ENCODE results near the gene SEC14L3.
"Not testable (repeated sequence)": the region's sequence is repeated elsewhere in the genome, so short reads cannot be mapped to it uniquely, and the experiment has no call there.

SEC14L3 gene

DNA sequence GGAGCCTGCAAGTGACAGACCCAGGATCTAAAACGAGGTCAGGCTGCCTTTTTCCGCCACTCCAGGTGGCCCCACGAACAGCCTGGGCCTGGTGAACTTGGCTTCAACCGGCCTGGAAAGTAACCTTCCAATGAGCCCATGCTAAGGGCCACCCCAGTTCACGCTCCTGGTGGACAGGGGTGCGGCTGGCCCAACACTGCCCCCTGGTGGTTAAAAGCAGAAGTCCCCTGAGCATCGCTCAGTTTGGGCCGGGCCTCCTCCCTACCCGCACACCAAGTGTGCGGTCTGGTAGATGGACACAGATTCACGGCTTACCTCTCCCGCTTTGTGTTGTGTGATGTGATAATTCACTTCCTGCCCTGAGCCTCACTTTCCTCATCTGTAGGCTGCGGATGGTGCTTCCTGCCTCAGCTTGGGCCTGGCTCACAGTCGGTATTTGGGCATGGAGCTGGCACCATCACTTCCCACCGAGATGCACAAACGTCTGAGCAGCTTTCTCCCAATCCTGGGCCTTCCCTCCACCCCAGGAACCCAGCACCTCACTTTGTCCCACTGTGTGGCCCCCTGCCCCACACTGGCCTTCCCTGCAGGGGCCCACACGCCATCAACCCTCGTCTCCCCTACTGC is 13.7 kb upstream of the SEC14L3 start:
- no peak for DNase-seq

DNA sequence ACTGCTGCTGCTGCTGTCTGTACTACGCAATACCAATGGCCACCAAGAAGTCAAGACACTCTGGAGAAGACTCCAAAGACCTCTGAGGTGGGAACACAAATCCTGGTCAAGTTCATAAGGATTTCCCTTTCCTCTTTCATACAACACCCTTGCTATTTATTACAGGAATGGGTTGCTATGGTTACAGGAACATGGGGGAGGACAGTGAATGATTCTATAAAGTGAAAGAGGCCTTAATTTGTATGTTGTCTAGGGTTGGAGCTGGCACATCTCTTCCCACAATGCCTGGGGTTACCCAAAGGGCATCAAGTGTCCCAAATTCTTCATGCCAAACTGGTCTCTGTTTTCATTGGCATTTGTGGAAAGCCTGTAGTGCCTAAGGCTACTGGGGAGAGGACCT is 11.4 kb upstream of the SEC14L3 start:
- no peak for DNase-seq

DNA sequence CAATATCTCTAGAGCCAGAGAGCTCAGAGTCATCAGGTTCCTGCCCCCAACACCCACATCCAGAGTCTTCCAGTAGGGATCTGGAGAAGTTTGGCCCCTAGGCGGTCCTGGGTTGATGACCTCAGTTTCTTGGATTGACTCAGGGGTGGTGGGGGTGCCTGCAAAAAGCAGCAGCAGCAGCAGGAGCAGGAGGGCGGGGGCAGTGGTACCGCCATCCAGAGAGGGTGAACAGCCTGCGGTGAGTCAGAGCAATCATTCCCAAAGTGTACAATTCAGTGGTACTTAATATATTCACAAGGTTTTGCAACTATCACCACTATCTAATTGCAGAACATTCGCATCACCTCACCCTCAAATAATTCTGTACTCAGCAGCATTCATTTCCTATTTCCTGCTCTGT is 9.9 kb upstream of the SEC14L3 start:
- no peak for DNase-seq

DNA sequence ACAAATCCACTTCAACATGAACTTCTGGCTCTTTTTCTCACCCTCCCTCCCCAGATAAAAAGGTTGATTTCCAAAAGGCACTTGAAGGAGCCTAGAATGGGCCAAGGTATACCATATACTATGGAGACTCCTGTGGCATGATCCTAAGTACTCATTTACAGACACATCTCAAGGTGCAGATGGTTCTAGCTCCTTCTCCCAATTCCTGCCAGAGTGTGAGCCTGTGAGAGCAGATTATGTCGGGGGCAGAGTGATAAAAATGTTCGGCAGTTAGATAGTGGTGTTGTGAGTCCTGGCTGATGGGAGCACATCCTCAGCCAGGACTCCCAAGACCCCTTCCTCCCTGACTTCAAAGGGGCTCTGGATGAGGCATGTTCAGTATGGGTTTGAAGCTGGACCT is 8.2 kb upstream of the SEC14L3 start:
- no peak for DNase-seq

DNA sequence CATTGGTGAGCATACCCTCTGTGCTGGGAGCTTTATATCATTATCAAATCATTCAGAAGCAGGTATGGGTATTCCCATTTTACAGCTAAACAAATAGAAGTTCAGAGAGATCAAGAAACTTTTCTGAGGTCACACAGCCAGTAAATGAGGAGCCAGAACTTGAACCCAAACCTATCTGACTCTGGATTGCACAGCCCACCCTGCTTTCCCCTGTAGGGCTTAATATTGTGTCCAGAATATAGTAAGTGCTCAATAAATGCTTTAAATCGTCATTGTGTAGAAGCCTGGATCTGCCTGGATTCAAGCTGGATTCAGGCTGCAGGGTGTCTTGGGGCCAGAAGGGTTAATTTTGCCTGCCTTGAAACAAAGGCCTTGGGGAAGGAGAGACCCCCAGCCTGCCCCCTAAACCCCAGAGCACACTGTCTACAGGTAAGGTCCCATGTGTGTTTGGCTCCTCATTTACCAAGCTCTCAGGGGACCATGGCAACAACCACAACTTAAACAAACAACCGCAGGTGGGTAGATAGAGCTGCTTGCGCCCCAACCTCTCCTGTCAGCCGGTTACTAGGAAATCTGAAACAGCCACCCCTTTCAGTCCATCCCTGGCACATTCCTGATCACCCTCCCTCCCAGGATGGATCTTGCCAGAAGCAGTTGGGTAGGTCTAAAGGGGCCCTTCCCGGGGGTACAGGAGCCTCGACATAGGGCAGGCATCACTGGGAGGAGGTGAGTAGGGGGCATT is 3.0 kb upstream of the SEC14L3 start:
- DNase-seq: no peak

DNA sequence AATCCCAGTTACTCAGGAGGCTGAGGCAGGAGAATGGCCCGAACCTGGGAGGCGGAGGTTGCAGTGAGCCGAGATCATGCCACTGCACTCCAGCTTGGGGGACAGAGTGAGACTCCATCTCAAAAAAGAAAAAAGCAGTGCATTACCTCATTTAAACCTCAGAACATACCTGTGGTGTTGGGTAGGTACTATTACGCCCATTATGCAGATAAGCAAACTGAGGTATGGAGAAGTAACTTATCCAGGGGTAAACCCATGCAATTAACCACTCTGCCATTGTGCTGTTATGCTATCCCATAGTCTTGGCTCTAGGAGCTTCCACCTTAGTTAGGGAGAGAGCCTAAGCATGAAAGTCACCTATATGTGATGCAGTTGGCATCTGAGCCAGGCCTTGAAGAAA is 2.3 kb upstream of the SEC14L3 start:
- DNase-seq: no peak

DNA sequence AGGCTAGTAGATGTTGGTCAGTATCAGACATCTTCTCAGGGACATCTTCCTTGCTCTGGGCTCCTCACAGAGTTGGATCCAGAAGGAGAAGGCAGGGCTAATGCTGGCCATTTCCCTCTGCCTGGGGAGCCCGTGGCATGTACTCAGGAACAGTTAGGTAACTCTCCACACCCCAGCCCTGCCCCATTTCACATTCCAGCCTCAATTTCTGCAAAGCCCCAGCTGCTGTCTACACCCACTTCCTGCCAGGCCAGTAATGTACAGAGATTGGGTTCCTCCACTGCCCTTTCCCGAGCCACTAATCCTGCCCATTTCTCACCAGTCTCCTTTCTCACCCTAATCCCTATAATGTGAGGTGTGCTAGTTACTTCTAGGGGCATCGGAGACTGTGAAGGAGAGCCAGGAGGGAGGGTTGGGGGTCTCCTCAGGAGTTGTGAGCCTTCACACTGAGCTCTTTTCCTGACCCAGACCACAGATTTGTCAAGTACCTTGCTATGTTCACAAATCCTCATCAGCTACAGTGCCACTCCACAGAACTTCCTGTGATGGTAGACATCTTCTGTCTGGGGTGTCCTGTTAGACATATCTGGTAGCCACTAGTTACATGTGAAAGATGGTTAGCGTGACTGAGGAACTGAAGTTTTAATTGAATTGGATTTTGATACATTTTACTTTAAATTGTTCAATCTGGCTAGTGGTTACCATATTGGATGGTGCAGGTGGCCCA is 1.3 kb upstream of the SEC14L3 start:
- DNase-seq: no peak

DNA sequence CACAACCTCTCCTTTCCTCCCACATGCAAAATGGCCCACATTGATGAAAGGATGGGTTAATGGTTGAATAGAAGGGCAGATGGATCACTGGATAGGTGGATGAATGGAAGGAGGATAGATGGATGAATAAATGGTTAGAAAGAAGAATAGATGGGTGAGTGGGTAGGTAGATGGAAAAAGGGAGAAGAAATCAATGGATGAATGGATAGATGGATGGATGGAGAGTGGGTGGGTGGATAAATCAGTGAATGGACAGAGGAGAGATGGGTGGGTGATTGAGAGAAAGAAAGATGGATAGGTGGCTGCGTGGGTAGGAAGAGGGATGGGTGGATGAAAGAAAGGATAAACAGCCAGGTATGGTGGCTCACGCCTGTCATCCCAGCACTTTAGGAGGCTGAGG is 1.2 kb downstream of the SEC14L3 start:
- DNase-seq: no peak

DNA sequence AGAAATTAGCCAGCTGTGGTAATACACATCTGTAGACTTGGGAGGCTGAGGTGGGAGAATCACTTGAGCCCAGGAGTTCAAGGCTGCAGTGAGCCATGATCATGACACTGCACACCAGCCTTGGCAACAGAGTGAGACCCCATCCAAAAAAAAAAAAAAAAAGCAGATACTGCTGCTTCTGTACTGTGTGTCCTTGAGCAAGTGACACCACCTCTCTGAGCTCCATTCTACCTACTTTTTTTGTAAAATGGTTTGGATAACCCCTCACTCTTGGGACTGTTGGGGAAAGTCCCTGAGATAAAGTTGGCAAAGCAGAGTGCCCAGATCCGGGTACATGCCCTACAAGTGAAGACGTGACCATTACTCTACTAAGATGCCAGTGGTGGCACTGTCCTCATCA is 2.7 kb downstream of the SEC14L3 start:
- no peak for DNase-seq

DNA sequence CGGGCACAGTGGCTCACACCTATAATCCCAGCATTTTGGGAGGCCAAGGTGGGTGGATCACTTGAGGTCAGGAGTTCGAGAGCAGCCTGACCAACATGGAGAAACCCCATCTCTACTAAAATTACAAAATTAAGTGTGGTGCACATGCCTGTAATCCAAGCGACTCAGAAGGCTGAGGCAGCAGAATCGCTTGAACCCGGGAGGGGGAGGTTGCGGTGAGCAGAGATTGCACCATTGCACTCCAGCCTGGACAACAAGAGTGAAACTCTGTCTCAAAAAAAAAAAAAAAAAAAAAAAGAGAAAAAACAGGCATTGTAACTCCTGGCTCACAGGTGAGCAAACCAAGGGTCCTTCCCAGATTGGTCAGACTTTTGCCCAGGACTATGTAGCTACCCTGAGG is 11.3 kb downstream of the SEC14L3 start:
- not testable (repeated sequence) for DNase-seq

DNA sequence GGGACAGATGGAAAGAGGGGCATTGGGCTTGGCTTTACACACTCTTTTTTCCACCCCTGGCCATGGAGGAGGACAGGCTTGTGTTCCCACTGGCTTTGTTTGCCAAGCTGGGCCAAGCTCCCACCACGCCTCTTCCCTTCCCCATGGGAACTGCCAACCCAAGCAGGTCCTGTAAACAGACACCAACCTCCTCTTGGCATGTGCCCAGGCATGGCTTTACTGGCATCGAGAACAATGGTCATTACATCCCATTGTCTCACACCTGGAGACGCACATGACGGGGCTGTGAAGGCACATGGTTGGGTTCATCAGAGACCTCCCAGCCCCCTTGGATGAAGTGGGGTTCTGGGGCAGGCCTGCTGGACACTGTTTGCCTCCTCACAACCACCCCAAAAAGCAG is 11.7 kb downstream of the SEC14L3 start:
- DNase-seq: no peak

DNA sequence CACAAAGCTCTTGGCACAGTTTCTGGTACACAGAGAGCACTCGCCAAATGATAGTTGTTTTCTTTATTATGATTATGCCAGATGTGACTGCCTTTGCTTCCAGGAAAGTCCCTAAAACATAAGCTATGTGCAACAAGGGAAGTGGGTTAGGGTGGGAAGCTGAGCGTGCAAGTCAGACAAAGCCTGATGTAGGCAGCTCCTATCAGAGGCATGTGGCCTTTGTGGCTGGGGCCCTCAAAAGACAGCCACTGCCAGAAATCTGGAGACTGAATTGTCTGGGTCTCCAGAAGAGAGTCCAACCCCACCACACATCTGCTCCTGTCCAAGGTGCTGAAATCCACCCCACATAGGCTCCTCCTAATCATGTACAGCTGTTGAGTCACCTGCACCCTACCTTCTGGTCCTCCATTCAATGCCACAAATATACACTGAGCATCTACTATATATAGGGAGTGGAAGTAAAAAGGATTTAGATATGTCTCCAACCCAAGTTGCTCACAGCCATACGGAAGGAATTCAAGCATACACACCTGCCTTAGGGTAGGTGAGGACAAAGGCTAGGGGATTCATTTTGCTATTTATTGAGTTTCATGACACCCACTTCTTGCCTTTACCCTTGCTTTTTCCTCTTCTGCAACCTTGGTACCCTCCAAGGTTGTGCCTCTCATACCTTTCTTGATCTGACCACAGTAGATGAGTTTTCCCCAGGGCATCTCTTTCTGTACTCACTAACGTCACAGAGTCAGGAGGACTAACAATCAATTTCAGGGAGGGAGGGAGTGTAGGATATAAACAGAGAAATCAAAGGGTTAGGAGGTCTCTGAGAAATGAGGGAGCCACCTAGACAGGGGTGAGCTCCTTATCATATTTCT is 12.4 kb downstream of the SEC14L3 start:
- no peak for DNase-seq

DNA sequence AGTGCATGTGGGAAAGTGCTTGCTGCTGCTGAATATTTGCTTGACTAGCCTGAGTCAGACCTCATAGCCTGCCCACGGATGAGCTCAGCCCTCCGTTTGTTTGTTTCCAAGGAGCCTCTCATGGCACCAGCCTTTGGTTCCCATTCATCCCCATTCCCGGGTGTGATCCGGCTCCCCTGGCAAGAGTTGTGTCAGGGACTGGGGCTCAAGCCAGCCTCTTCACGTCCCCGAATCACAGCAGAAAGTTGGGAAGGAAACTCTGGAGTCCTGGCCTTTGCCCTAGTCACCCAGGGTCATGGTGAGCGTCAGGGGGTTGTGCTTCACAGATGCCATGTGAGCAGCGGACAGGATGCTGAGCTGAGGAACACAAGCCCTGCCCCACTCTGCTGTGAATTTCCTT is 13.8 kb downstream of the SEC14L3 start:
- no peak for DNase-seq

DNA sequence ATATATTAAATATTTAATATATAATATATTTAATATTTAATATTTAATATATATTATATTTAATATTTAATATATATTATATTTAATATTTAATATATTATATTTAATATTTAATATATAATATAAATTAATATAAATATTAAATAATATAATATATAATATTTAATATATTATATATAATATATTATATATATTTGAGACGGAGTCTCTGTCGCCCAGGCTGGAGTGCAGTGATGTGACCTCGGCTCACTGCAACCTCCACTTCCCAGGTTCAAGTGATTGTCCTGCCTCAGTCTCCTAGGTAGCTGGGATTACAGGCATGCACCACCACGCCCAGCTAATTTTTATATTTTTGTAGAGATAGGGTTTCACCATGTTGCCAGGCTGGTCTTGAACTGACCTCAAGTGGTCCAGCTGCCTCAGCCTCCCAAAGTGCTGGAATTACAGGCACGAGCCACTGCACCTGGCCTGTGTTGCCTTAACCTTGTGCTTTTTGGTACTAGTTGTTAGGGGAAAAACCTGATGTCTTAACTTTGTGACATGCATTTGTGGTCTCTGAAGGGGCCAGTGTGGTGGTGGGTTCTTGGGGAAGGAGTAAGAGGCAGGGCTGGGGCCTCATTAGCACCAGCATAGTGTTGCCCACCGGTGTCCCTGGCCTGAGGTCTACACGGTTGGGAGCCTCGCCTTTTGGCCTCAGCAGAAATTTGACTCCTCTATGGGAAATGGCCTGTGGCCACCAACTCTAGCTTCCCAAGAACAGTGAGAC is 16.6 kb downstream of the SEC14L3 start:
- no peak for DNase-seq

DNA sequence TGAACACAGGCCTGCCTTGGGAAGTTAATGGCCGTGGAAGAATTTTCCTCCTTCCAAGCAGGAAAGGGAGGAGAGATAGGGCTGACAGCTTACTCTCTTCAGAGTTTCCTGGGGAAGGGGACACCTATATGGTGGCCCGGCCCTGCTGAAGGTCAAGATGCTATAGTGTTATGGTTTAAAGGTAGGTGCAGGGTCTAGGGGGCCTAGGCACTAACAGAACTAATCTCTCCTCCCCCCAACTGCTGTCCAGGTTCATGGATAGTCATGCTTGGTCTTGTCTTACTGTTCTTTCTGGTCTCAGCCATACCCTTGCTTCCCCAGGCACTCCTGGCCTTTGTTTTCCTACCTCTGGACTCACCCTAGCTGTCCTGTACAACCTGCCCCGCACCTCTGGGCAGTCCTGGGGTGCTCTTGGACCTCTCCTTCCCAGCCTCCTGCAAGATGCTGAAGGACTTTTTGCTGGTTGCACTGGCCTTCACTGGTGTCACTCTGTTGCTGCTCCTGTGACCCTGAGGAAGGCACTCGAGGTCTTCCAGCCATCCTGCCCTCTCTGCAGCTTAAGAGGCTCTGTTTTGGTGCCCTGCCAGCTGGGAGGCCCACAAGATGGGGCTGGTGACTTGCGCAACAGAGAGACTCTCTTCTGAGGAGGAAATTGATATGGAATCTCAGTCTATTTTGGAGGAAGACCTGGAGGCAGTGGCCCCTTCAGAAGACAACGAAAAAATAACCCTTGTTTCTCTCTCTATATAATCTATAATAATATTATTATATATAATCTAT is 17.9 kb downstream of the SEC14L3 start:
- DNase-seq: no peak

DNA sequence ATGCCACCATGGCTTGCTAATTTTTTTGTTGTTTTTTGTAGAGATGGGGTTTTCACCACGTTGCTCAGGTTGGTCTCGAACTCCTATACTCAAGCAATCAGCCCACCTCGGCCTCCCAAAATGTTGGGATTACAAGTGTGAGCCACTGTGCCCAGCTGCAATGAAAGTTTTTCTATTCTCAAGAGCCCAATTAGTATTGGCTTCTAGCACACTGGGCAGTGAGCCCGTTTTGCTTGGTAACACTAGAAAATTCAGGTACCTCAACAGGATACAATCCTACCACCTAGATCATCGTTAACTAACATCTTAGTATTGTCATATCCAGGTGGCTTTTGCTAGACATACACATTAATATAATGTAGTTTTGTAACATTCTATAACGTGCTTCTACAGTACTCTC is 19.0 kb downstream of the SEC14L3 start:
- DNase-seq: no peak

DNA sequence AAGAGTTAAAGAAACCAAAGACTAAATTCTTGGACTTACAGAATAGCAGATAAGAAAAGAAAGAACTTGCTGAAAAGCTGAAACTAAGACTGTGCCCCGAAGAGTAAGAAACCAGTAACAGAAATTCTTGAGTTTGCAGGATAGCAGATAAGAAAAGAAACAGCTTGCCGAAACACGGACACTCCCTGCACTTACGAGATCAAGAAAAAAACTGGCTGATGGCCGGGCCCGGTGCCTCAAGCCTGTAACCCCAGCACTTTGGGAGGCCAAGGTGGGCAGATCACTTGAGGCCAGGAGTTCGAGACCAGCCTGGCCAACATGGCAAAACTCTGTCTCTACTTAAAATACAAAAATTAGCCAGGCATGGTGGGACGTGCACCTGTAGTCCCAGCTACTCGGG is 20.3 kb downstream of the SEC14L3 start:
- DNase-seq: not testable (repeated sequence)

DNA sequence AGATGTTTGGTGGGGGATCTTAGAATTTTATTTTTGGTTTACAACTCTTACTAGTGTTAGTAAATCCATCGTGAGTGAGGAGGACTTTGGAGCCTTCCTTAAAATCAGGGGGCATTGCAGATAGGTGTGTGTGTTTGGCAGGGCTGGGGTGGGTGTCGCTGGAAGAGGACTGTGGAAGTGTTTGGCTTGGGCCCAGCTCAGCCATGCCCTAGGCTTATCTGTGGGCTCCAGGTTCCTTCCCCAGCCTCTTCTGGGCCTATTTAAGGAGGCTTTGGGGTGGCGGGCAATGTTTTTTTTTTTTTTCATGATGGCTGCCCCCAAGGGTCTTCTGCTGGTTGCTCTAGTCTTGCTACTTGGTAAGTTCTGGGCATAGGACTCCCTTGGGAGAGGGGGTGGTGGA is 24.2 kb downstream of the SEC14L3 start:
- no peak for DNase-seq

DNA sequence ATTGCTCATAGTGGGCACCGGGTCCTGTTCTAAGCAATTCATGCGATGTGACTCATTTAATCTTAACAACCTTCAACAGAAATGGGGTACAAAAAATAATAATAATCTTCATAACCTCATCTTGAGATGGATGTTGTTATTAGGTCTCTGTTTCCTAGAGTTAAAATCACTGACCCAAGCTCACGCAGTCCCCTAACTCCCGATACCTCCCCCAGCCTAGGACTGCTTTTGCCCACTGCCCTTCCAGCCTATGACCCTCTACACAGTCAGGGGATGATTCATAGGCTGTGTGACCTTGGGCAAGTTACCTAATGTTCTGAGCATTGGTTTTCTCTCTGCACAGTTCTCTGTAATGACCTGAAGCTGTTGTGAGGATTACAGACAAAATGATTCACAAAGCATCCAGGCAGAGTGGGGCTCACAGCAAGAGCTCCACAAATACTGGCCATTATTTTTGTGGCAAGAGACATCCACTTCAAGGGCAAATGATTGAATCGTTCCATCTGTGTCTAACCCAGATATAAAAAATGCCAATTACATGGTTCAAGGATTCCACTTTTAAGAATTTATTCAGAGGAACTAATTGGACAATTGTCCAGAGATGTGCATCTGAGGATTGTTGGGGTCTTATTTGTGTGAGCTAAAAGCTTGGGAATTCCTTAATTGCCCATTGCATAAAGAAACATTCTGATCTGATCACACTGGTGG is 26.2 kb downstream of the SEC14L3 start:
- DNase-seq: no peak

DNA sequence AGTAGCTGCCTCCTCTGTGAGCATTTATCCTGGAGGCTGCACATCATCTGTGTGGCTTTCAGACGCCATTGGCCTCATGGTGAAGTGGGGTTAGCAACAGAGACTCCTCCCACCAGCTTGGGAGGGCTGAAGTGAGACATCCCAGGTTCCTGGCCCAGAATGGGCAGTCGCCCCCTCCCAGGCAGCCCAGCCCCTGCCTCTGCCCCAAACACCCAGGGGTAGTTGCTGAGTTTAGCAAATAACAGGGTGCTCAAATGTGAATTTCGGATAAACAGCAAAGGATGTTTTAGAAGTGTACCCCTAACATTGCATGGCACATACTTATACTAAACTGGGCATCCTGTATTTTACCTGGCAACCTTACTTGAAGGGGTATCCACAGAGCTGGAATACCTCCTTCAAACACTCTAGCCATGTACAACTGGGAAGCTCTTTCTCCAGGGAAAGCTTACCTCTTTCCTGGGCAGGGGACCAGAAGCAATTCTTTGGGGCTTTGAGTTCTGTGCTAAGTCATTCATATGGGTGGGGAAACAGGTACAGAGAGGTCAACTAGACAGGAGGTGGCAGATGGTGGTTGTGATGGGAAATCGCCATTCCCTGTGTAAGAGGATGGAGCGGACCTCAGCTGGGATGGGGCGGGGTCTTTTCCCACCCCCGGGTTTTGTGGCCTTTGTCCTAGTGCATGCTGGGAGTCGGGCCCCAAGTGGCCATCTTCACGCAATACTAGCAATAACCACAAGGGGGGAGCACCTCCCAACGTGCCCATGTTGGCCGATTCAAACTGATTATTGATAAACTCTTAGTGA is 27.0 kb downstream of the SEC14L3 start:
- DNase-seq: peak; percentile 45

Data from NCI-H446 treated with DMSO at 0.1 percent for 48 hours (cell line).